GM12878 (cell line): Measurements from ENCODE around the gene EFCAB10. TPM values are rescaled to one million over a fixed set of nuclear protein-coding genes. Genes with fewer than 3 reads are reported as not detected.

ENCODE experiments used
- ATAC-seq: fragments of 200-7000 bp; cut with Tn5 transposase; 3 replicates; pipeline ENCODE4 v1.9.1; 2020; ENCODE audit warnings: mild to moderate bottlenecking, moderate library complexity
- BruUV-seq: library from RNA; stranded (reverse); fragments of 400-500 nt; replicated peaks from 2 replicates; lab custom pipeline; 2021; lab: Mats Ljungman, UMichigan
- CTCF ChIA-PET: fragments of 300-600 bp; sonication (Branson Sonifier 250); formaldehyde crosslinking; extraction: SDS; loops from one replicate; lab custom pipeline; 2021; ENCODE audit warnings: inconsistent platforms; lab: Yijun Ruan, JAX
- POLR2A ChIA-PET: fragments of 350-600 bp; formaldehyde crosslinking; extraction: SDS; loops from one replicate; lab custom pipeline; 2021; ENCODE audit warnings: inconsistent platforms; lab: Charles Lee
- RAD21 ChIA-PET: fragments of 300-600 bp; sonication (Branson Sonifier 250); formaldehyde crosslinking; loops from one replicate; lab custom pipeline; 2023; ENCODE audit warnings: antibody characterized with exemption; ENCODE audit not compliant: unreplicated experiment; lab: Charles Lee
- SMC1A ChIA-PET: fragments of 300-600 bp; sonication (Branson Sonifier 250); formaldehyde crosslinking; loops from one replicate; lab custom pipeline; 2023; ENCODE audit not compliant: unreplicated experiment, uncharacterized antibody; lab: Charles Lee
- DNase-seq: peaks from one replicate; pipeline ENCODE4 v3.0.0-alpha.2; 2011; ENCODE audit warnings: low read depth, low spot score
- FAIRE-seq: peaks from 3 replicates; lab custom pipeline; 2011; peaks lifted over from hg19 to GRCh38; lab: Jason Lieb, UNC
- H2AFZ ChIP-seq: 2 replicates; pipeline ENCODE4 v1.6.0; 2011; ENCODE audit warnings: low read depth, low read length, control low read depth; ENCODE audit not compliant: control insufficient read depth
- H3K27ac ChIP-seq: 2 replicates; pipeline ENCODE4 v1.5.1; 2011; ENCODE audit warnings: control low read depth; ENCODE audit not compliant: control insufficient read depth, insufficient read depth
- H3K27me3 ChIP-seq, 2 experiments: replicated peaks in 1 of 2; 2 replicates each; pipeline versions ENCODE4 v1.6.0 to v1.6.1; 2011; ENCODE audit warnings: low read length in 1 of 2; ENCODE audit not compliant: control insufficient read depth in 2 of 2, insufficient read depth in 2 of 2
- H3K36me3 ChIP-seq, 2 experiments: 2 replicates each; pipeline ENCODE4 v1.5.1; 2011; ENCODE audit warnings: low read length in 1 of 2; ENCODE audit not compliant: control insufficient read depth in 2 of 2, insufficient read depth in 2 of 2
- H3K4me1 ChIP-seq: 2 replicates; pipeline ENCODE4 v1.6.1; 2011; ENCODE audit warnings: mild to moderate bottlenecking, low read length, moderate library complexity, mixed read lengths; ENCODE audit not compliant: control insufficient read depth, insufficient read depth
- H3K4me2 ChIP-seq: 2 replicates; pipeline ENCODE4 v1.6.0; 2011; ENCODE audit warnings: control low read depth; ENCODE audit not compliant: control insufficient read depth, insufficient read depth
- H3K4me3 ChIP-seq: fragments of 200-600 bp; sonication (generic); 2 replicates; pipeline ENCODE4 v1.5.1; 2016
- H3K79me2 ChIP-seq: 2 replicates; pipeline ENCODE4 v1.6.0; 2011; ENCODE audit warnings: low read length; ENCODE audit not compliant: control insufficient read depth, insufficient read depth
- H3K9ac ChIP-seq: 2 replicates; pipeline ENCODE4 v1.8.0; 2011; ENCODE audit warnings: low read length, control low read depth, mixed read lengths; ENCODE audit not compliant: control insufficient read depth, insufficient read depth
- H3K9me3 ChIP-seq: replicated peaks from 3 replicates; pipeline ENCODE4 v1.5.1; 2011; ENCODE audit warnings: mild to moderate bottlenecking, low read length; ENCODE audit not compliant: control insufficient read depth, insufficient read depth
- H4K20me1 ChIP-seq: 2 replicates; pipeline ENCODE4 v1.6.0; 2011; ENCODE audit not compliant: control insufficient read depth, insufficient read depth
- BACH1 ChIP-seq: fragments of 450-650 bp; IDR thresholded peaks from 2 replicates; pipeline ENCODE4 v1.6.1; 2017; ENCODE audit warnings: mild to moderate bottlenecking, borderline replicate concordance
- EZH2 ChIP-seq: IDR thresholded peaks from 2 replicates; pipeline ENCODE4 v1.6.1; 2012; ENCODE audit warnings: low read depth, mild to moderate bottlenecking, control low read depth, inconsistent platforms, low read length, borderline replicate concordance; ENCODE audit not compliant: control insufficient read depth
- HDAC2 ChIP-seq: fragments of 200-600 bp; sonication (generic); IDR thresholded peaks from 2 replicates; pipeline ENCODE4 v1.6.1; 2017
- IRF4 ChIP-seq: IDR thresholded peaks from 2 replicates; pipeline ENCODE4 v1.6.1; 2011; ENCODE audit warnings: low read depth, low read length
- JUND ChIP-seq: IDR thresholded peaks from 2 replicates; pipeline ENCODE4 v1.6.1; 2012; ENCODE audit warnings: low read depth, mild to moderate bottlenecking, low read length, improper control_type of control experiment, moderate library complexity
- MXI1 ChIP-seq: fragments of 150-350 bp; IDR thresholded peaks from 2 replicates; pipeline ENCODE4 v1.6.1; 2011; ENCODE audit warnings: low read depth, mild to moderate bottlenecking, inconsistent platforms, low read length, improper control_type of control experiment
- NFXL1 ChIP-seq: fragments of 450-650 bp; IDR thresholded peaks from 2 replicates; pipeline ENCODE4 v1.6.1; 2017; ENCODE audit warnings: antibody characterized with exemption, mild to moderate bottlenecking, borderline replicate concordance
- NFYB ChIP-seq: IDR thresholded peaks from 2 replicates; pipeline ENCODE4 v1.6.1; 2011; ENCODE audit warnings: low read depth, mild to moderate bottlenecking, low read length, improper control_type of control experiment, moderate library complexity; ENCODE audit not compliant: insufficient read depth
- RBBP5 ChIP-seq: fragments of 200-600 bp; sonication (generic); conservative IDR thresholded peaks from 2 replicates; pipeline ENCODE4 v1.6.1; 2016
- SMAD1 ChIP-seq: fragments of 450-650 bp; IDR thresholded peaks from 2 replicates; pipeline ENCODE4 v1.6.1; 2018; ENCODE audit warnings: mild to moderate bottlenecking, low read depth; ENCODE audit not compliant: partially characterized antibody
- SUZ12 ChIP-seq: fragments of 200-600 bp; sonication (generic); IDR thresholded peaks from one replicate; pipeline ENCODE4 v1.6.1; 2018; ENCODE audit warnings: antibody characterized with exemption, mild to moderate bottlenecking; ENCODE audit not compliant: unreplicated experiment
- ZNF384 ChIP-seq: IDR thresholded peaks from 2 replicates; pipeline ENCODE4 v1.6.1; 2012; ENCODE audit warnings: low read depth, mild to moderate bottlenecking, low read length, improper control_type of control experiment, borderline replicate concordance
- WGBS: methylation state at CpG from one replicate; pipeline ENCODE4 v1.1.6; 2016; ENCODE audit warnings: low lambda C conversion rate; ENCODE audit not compliant: insufficient replicate concordance, insufficient coverage; ENCODE audit errors: missing lambda C conversion rate; 5-methylcytosine and 5-hydroxymethylcytosine counted together
- in situ Hi-C: fragments of 300-500 bp; cut with MboI; formaldehyde crosslinking; loops from 9 replicates; pipeline ENCODE4 v1.14.3; 2018; ENCODE audit warnings: mixed read lengths
- intact Hi-C: fragments of 100-400 bp; cut with micrococcal nuclease; formaldehyde crosslinking; loops from one replicate; pipeline ENCODE4 v1.14.2; 2022; ENCODE audit not compliant: unreplicated experiment
- polyA plus RNA-seq, 11 experiments: library from polyadenylated mRNA; depleted of rRNA in 4 of 11; unstranded in 6 of 11; stranded (reverse) in 5 of 11; fragments of >200 nt; fragmentation: Nextera tagmentation in 4 of 11; fragmentation: Illumina TruSeq in 1 of 11; extraction: Ambion mirVana in 4 of 11; extraction: Trizol in 1 of 11; gene quantifications; 1 replicate in 1 of 11; 2 replicates in 10 of 11; pipeline versions ENCODE4 v1.2.1 to v1.2.3, GENCODE V29; 2011 to 2016; ENCODE audit warnings: inconsistent platforms in 2 of 11, missing spikeins in 2 of 11, low read depth in 1 of 11
- total RNA-seq, 4 experiments: library from RNA; depleted of rRNA in 3 of 4; stranded (reverse); fragments of >200 nt in 3 of 4; fragmentation: Illumina TruSeq in 1 of 4; extraction: Trizol in 1 of 4; gene quantifications; 2 replicates each; pipeline versions ENCODE4 v1.2.1 to v1.2.3, GENCODE V29; 2013 to 2021
- TF ChIP-seq, protein P1 (sequence below): fragments of 450-650 bp; IDR thresholded peaks from 2 replicates; pipeline ENCODE4 v1.6.1; 2017; ENCODE audit warnings: mild to moderate bottlenecking

The EFCAB10 gene
- total and polyA plus RNA-seq, 10 of the 15 experiments (the other 5 are each of a cell fraction or from before 2014, with no cell fraction given): 0.38 to 1.0 (median 0.54) TPM; not detected in 6

DNA sequence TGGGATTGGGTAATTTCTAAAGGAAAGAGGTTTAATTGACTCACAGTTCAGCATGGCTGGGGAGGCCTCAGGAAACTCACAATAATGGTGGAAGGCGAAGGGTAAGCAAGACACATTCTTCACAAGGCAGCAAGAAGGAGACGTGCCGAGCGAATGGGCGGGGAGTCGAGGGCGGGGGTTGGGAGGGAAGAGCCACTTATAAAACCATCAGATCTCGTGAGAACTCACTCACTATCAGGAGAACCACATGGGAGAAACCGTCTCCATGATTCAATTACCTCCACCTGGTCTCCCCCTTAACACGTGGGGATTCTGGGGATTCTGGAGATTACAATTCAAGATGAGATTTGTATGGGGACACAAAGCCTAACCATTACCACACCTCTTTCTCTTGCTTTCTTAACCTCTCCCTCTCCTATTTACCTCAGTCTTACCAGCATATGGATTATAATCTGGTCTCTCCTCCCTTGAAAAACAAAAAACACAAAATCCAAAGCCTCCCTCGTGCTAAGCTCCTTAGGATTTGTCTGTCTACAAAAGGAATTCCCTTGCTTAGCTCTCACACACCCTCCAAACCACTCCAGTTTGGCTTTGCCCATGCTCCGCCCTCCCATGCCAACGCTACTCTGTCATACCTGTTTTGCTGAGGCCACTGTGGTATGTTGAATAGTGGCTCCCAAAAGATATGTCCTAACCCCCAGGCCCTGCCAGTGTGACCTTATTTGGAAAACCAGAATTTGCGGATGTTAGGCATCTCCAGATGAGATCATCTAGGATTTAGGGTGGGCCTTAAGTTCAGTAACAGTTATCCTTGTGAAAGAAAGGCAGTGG lies 19.6 kb upstream of the EFCAB10 start:
- DNase-seq: no peak
- Histone ChIP-seq H4K20me1 (no peaks in the 10 kb centered on the region), H3K4me3 (no peak overlapping the region), H3K36me3 (no peaks in the 10 kb centered on the region), H3K4me1 (no peaks in the 10 kb centered on the region), H3K9ac (no peak overlapping the region), H3K79me2 (no peaks in the 10 kb centered on the region), H2AFZ (no peak overlapping the region), H3K27me3 (peaks cover 0 to 2% of the 10 kb centered on the region in 2 experiments; a peak in 1 of 4 replicates), H3K4me2 (no peak overlapping the region), H3K27ac (no peak overlapping the region), H3K9me3 (no peaks in the 10 kb centered on the region)
- FAIRE-seq: no peak
- CTCF ChIA-PET: no interaction called here
- POLR2A ChIA-PET: no interaction called here
- in situ Hi-C loops: no loop called here
- 69% methylated on average over 14 of the region's 14 CpGs for WGBS
- intact Hi-C loops: no loop called here
- no peak for ATAC-seq
- BruUV-seq: no TSS peak
- RAD21 ChIA-PET: no interaction called here
- SMC1A ChIA-PET: no interaction called here
- no peak for TF ChIP-seq JUND
- TF ChIP-seq, all 136 proteins: peak for 0

DNA sequence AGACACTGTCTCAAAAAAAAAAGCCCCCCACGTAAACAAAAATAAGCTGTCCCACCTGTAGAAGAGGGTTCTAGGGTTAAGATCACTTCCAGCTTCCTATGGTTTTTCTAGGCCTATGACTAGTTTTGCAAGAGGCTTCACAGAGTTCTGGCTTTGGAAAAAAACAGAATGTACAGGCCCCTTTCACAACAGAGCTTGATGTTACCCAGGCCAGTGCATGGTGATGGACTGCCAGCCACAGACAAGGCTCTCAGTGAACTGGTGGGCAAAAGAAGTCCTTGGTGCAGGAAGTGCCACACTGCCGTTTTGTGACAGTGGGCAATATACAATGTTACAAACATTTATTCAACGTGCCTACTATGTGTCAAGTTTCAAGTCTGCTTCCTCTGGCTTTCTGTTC lies 18.3 kb upstream of the EFCAB10 start:
- in situ Hi-C loops (no loop called here), intact Hi-C loops (no loop called here)
- Histone ChIP-seq H3K4me1 (no peaks in the 10 kb centered on the region), H2AFZ (no peak overlapping the region), H3K27ac (no peak overlapping the region), H3K9me3 (no peaks in the 10 kb centered on the region), H3K4me3 (no peak overlapping the region), H3K79me2 (no peaks in the 10 kb centered on the region), H4K20me1 (no peaks in the 10 kb centered on the region), H3K27me3 (0 out of 4 replicates have a peak, but pooled peaks cover 0 to 2% of the 10 kb centered on the region in 2 experiments), H3K9ac (no peak overlapping the region), H3K36me3 (no peaks in the 10 kb centered on the region), H3K4me2 (no peak overlapping the region)
- BruUV-seq: no TSS peak
- CTCF ChIA-PET: interaction anchor here (0.7 to 1.3 kb wide), 2 partner anchors 10 to 152 kb away, joined by 3 to 5 read pairs; no protein-coding TSS in a partner anchor
- DNase-seq: no peak
- ATAC-seq: no peak
- 51% methylated on average over 3 of the region's 3 CpGs for WGBS
- SMC1A ChIA-PET: no interaction called here
- RAD21 ChIA-PET: interaction anchor here (0.5 kb wide), 1 partner anchor 331 kb away, joined by 3 read pairs; no protein-coding TSS in a partner anchor
- POLR2A ChIA-PET: no interaction called here
- FAIRE-seq: no peak
- TF ChIP-seq, protein P1, sequence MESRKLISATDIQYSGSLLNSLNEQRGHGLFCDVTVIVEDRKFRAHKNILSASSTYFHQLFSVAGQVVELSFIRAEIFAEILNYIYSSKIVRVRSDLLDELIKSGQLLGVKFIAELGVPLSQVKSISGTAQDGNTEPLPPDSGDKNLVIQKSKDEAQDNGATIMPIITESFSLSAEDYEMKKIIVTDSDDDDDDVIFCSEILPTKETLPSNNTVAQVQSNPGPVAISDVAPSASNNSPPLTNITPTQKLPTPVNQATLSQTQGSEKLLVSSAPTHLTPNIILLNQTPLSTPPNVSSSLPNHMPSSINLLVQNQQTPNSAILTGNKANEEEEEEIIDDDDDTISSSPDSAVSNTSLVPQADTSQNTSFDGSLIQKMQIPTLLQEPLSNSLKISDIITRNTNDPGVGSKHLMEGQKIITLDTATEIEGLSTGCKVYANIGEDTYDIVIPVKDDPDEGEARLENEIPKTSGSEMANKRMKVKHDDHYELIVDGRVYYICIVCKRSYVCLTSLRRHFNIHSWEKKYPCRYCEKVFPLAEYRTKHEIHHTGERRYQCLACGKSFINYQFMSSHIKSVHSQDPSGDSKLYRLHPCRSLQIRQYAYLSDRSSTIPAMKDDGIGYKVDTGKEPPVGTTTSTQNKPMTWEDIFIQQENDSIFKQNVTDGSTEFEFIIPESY: no peak
- TF ChIP-seq NFXL1 (no peak), MXI1 (no peak), HDAC2 (no peak), SUZ12 (no peak), ZNF384 (no peak), SMAD1 (no peak), IRF4 (no peak), BACH1 (no peak), RBBP5 (no peak), NFYB (no peak), EZH2 (no peak)
